DND-41 (cell line): Measurements from ENCODE around the gene NADK2.
"Not testable (repeated sequence)": the region's sequence is repeated elsewhere in the genome, so short reads cannot be mapped to it uniquely, and the experiment has no call there.

Experiments
- ATAC-seq: fragments of 200-7000 bp; cut with Tn5 transposase; 3 replicates; pipeline ENCODE4 v1.9.1; 2021; ENCODE audit warnings: low read depth; ENCODE audit not compliant: insufficient read depth
- DNase-seq: peaks from one replicate; pipeline ENCODE4 v3.0.0-alpha.2; 2020
- H2AFZ ChIP-seq: 2 replicates; pipeline ENCODE4 v1.6.0; 2012; ENCODE audit warnings: low read depth, low read length
- H3K27ac ChIP-seq: 2 replicates; pipeline ENCODE4 v1.5.1; 2012; ENCODE audit warnings: low read length, inconsistent platforms
- H3K27me3 ChIP-seq: fragments of 200-600 bp; sonication (generic); 2 replicates; pipeline ENCODE4 v1.6.0; 2012; ENCODE audit warnings: low read length, mild to moderate bottlenecking, inconsistent platforms; ENCODE audit not compliant: insufficient read depth, poor library complexity
- H3K36me3 ChIP-seq: 2 replicates; pipeline ENCODE4 v1.5.1; 2012; ENCODE audit warnings: low read length, inconsistent platforms; ENCODE audit not compliant: insufficient read depth
- H3K4me1 ChIP-seq: 2 replicates; pipeline ENCODE4 v1.5.1; 2012; ENCODE audit warnings: mild to moderate bottlenecking, low read length; ENCODE audit not compliant: insufficient read depth
- H3K4me2 ChIP-seq: 2 replicates; pipeline ENCODE4 v1.6.0; 2012; ENCODE audit warnings: mild to moderate bottlenecking, moderate library complexity, low read length, inconsistent platforms; ENCODE audit not compliant: insufficient read depth
- H3K4me3 ChIP-seq, 2 experiments: fragments of 200-600 bp in 1 of 2; shearing (Covaris generic) in 1 of 2; 2 replicates each; pipeline ENCODE4 v1.5.1; 2012 to 2016; ENCODE audit warnings: inconsistent platforms in 2 of 2, low read length in 2 of 2, mild to moderate bottlenecking in 2 of 2, low read depth in 1 of 2, moderate library complexity in 1 of 2
- H3K79me2 ChIP-seq: 2 replicates; pipeline ENCODE4 v1.6.0; 2012; ENCODE audit warnings: low read length, inconsistent platforms; ENCODE audit not compliant: insufficient read depth
- H3K9ac ChIP-seq: 2 replicates; pipeline ENCODE4 v1.6.0; 2012; ENCODE audit warnings: low read depth, mild to moderate bottlenecking, inconsistent platforms, low read length, moderate library complexity
- H3K9me3 ChIP-seq: 2 replicates; pipeline ENCODE4 v1.5.1; 2012; ENCODE audit warnings: low read length, moderate library complexity, mild to moderate bottlenecking, inconsistent platforms; ENCODE audit not compliant: insufficient read depth, severe bottlenecking
- H4K20me1 ChIP-seq: 2 replicates; pipeline ENCODE4 v1.6.0; 2012; ENCODE audit warnings: low read length; ENCODE audit not compliant: insufficient read depth
- EZH2 ChIP-seq: IDR thresholded peaks from 3 replicates; pipeline ENCODE4 v1.6.1; 2012; ENCODE audit warnings: borderline replicate concordance, low read depth, mild to moderate bottlenecking, moderate library complexity, low read length, inconsistent platforms; ENCODE audit not compliant: severe bottlenecking
- TF ChIP-seq, protein P1 (sequence below): IDR thresholded peaks from 2 replicates; pipeline ENCODE4 v1.5.1; 2012; ENCODE audit warnings: borderline replicate concordance, low read length, moderate library complexity, mild to moderate bottlenecking; ENCODE audit not compliant: poor library complexity, severe bottlenecking; ENCODE audit errors: extremely low read depth

NADK2 gene, protein sequence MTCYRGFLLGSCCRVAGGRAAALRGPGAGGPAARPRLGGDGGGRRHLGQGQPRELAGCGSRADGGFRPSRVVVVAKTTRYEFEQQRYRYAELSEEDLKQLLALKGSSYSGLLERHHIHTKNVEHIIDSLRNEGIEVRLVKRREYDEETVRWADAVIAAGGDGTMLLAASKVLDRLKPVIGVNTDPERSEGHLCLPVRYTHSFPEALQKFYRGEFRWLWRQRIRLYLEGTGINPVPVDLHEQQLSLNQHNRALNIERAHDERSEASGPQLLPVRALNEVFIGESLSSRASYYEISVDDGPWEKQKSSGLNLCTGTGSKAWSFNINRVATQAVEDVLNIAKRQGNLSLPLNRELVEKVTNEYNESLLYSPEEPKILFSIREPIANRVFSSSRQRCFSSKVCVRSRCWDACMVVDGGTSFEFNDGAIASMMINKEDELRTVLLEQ

DNA sequence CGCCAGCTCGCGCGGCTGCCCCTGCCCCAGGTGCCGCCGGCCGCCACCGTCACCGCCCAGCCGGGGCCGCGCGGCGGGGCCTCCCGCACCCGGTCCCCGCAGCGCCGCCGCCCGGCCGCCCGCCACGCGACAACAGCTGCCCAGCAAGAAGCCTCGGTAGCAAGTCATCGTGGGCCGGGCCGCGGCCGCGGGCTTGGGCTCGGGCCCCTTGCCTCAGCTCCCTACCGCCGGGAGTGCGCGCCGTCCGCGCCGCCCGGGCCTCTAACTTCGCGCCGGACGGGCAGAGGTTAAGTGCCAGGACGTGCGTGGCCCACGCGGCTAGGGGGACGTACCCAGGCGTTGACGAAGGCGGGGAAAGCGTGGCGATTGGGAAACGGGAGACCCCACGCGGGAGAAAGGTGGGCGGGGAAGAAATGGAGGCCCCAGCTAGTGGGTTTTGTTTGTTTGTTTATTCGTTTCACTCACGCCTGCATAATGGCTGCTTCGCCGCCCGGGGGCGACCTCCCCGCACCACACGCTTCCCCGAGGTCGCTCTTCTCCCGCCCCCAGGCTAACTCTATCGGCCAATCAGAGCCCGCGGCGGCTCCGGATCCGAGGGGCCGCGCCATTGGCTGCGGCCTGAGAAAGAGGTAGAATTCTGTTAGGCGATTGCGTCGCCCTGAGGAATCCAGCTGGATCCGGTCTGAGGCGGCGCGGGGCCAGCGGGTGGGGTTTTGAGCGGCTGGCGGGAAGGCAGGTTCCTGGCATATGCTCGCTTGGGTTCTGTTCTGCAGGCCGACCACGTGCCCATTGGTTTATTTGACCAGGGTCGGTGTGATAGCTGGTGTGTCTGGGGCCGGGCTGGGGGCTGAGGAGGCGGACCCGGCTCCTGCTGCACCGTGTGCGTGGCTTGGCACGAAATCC is at the start of gene NADK2:
Gene NADK2, minus strand, starts transcription at position 295 of the 903 bp plus-strand sequence. Its CDS starts 127 bp downstream, at position 168.
- no peaks in the 10 kb centered on the region for H3K27me3 ChIP-seq

DNA sequence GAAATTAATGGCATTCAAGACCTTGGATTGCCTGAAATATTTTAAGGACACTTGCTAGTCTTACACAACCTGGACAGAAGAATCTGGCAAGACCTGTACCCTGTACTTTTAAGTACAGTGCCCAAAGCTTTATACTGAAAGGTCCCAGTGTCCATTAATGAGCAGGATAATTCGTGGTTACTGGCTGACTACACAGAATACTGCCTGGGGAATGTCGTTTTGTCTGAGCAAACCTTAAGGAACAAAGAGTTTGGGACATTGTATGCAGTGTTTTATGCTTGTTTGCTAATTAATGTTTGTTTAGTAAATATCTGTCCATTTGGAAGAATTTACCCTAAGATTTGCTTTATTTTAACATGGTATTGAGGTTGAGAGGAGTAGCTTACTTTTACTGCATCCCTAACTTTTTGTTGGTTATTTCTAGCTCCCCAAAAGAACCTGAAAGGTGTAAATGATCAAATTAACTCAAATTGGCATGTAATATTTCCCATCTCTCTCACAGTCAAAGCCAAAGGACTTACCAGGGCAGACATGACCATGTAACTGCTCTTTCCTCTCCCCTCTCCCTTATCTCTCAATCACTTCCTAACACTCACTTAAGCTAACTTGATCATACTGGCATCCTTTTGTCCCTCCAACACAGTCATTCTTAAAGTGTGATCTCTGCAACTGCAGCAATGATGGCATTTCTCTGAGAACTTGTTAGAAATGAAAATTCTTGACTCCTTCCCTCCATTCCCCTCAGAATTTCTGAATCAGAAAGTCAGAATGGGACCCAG is 44.3 kb upstream of the NADK2 start:
- no peaks in the 10 kb centered on the region for H3K4me1 ChIP-seq
- TF ChIP-seq, protein P1, sequence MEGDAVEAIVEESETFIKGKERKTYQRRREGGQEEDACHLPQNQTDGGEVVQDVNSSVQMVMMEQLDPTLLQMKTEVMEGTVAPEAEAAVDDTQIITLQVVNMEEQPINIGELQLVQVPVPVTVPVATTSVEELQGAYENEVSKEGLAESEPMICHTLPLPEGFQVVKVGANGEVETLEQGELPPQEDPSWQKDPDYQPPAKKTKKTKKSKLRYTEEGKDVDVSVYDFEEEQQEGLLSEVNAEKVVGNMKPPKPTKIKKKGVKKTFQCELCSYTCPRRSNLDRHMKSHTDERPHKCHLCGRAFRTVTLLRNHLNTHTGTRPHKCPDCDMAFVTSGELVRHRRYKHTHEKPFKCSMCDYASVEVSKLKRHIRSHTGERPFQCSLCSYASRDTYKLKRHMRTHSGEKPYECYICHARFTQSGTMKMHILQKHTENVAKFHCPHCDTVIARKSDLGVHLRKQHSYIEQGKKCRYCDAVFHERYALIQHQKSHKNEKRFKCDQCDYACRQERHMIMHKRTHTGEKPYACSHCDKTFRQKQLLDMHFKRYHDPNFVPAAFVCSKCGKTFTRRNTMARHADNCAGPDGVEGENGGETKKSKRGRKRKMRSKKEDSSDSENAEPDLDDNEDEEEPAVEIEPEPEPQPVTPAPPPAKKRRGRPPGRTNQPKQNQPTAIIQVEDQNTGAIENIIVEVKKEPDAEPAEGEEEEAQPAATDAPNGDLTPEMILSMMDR = no peak
- no peak for DNase-seq
- H3K27me3 ChIP-seq = peaks cover 25% of the 10 kb centered on the region
- H3K79me2 ChIP-seq = no peaks in the 10 kb centered on the region
- ATAC-seq = no peak
- no peak overlapping the region for H3K9ac ChIP-seq
- H3K27ac ChIP-seq = no peak overlapping the region
- no peak overlapping the region for H3K4me2 ChIP-seq
- H3K4me3 ChIP-seq = no peak overlapping the region
- no peaks in the 10 kb centered on the region for H3K36me3 ChIP-seq
- H3K9me3 ChIP-seq = no peaks in the 10 kb centered on the region
- H4K20me1 ChIP-seq = no peaks in the 10 kb centered on the region
- H2AFZ ChIP-seq = no peak overlapping the region

More for the DNA sequence above, at the start of gene NADK2:
- Histone ChIP-seq H3K79me2 (peaks cover 38% of the 10 kb centered on the region), H3K4me2 (peak within 1 kb of the TSS; percentile 91), H3K27ac (peak within 1 kb of the TSS; percentile 94), H3K4me3 (peak within 1 kb of the TSS; percentile 75 to 85), H2AFZ (peak within 1 kb of the TSS; percentile 98), H4K20me1 (no peaks in the 10 kb centered on the region), H3K4me1 (peaks cover 36% of the 10 kb centered on the region), H3K9me3 (no peaks in the 10 kb centered on the region), H3K36me3 (peaks cover 3% of the 10 kb centered on the region; the same call in 1 of the 2 replicates), H3K9ac (peak within 1 kb of the TSS; percentile 97)
- ATAC-seq (peak; percentile 92), DNase-seq (peak; percentile 96)
- TF ChIP-seq EZH2 = no peak
- TF ChIP-seq, protein P1 = peak; percentile 80

DNA sequence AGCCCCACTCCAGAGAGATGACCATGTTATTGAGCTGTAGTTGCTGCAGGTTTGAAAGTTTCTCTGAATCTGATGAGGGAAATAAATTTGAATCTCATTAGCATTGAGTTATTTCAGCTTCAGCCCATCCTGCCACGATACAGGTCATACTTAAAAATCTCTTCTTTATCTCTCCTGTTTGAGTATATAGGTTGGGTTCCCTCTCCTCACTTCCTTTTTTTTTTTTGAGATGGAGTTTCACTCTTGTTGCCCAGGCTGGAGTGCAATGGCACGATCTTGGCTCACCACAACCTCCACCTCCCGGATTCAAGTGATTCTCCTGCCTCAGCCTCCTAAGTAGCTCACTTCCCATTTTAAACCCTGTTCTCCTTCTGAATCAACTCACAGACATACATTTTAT is 42.0 kb upstream of the NADK2 start:
- H3K27ac ChIP-seq, H3K9ac ChIP-seq, ATAC-seq, H3K9me3 ChIP-seq, H2AFZ ChIP-seq, DNase-seq, H4K20me1 ChIP-seq, H3K4me2 ChIP-seq, H3K4me3 ChIP-seq, H3K4me1 ChIP-seq, H3K36me3 ChIP-seq, H3K79me2 ChIP-seq: not testable (repeated sequence)
- peaks cover 30% of the 10 kb centered on the region for H3K27me3 ChIP-seq
